Measurements from ENCODE around the gene FOXJ3.

GRCh38 chr1:42340093-42340492 is 5.1 kb upstream of the FOXJ3 start:
- TF ChIP-seq, protein P1, sequence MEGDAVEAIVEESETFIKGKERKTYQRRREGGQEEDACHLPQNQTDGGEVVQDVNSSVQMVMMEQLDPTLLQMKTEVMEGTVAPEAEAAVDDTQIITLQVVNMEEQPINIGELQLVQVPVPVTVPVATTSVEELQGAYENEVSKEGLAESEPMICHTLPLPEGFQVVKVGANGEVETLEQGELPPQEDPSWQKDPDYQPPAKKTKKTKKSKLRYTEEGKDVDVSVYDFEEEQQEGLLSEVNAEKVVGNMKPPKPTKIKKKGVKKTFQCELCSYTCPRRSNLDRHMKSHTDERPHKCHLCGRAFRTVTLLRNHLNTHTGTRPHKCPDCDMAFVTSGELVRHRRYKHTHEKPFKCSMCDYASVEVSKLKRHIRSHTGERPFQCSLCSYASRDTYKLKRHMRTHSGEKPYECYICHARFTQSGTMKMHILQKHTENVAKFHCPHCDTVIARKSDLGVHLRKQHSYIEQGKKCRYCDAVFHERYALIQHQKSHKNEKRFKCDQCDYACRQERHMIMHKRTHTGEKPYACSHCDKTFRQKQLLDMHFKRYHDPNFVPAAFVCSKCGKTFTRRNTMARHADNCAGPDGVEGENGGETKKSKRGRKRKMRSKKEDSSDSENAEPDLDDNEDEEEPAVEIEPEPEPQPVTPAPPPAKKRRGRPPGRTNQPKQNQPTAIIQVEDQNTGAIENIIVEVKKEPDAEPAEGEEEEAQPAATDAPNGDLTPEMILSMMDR (IDR thresholded peaks at IDR 0.05) = no peak
- no peak for TF ChIP-seq POLR2A (IDR thresholded peaks at IDR 0.05)
